ENCODE measurements around the gene ERBB2. TPM values are rescaled to one million over a fixed set of nuclear protein-coding genes. Genes with fewer than 3 reads are reported as not detected.

Gene ERBB2
- polyA plus RNA-seq, 3 donors = 0.17 to 0.73 TPM; not detected in 1

GRCh38 chr17:39736319-39737165, 36.7 kb downstream of the ERBB2 start:
- intact Hi-C loops (cut with micrococcal nuclease) = no loop called here
- H3K4me2 ChIP-seq (replicated peaks; ENCODE audit: extremely low read depth, low read length, poor library complexity, severe bottlenecking) = no peak overlapping the region
- peaks cover 70 to 80% (median 77%) of the 10 kb centered on the region in 3 donors for H3K27me3 Mint-ChIP-seq (ENCODE audit: low read depth in 3 of 3)
- H3K4me1 ChIP-seq (ENCODE audit: control insufficient read depth in 1 of 2, insufficient read depth in 2 of 2, low read length in 2 of 2) = peaks cover 11 to 19% of the 10 kb centered on the region in 2 donors
- no peak overlapping the region for H2AFZ ChIP-seq (ENCODE audit: insufficient read depth, low read depth, low read length, poor library complexity, severe bottlenecking)
- H3K9me3 Mint-ChIP-seq = peaks cover 0 to 18% (median 7%) of the 10 kb centered on the region in 7 donors
- no peaks in the 10 kb centered on the region for H4K20me1 ChIP-seq (ENCODE audit: insufficient read depth, low read length)
- peaks cover 39 to 64% of the 10 kb centered on the region in 2 donors for H3K27me3 ChIP-seq (ENCODE audit: control insufficient read depth in 2 of 2, insufficient read depth in 2 of 2, low read length in 2 of 2)
- WGBS (ENCODE audit: insufficient coverage) = 80% methylated on average over 3 of the region's 10 CpGs
- no peak for DNase-seq
- peaks cover 0 to 9% of the 10 kb centered on the region in 2 donors for H3K9me3 ChIP-seq (replicated peaks in 1 of 2; ENCODE audit: control insufficient read depth in 1 of 2, insufficient read depth in 1 of 2, low read length in 2 of 2)
- peaks cover 16% of the 10 kb centered on the region for H3K4me1 Mint-ChIP-seq
- H3K36me3 ChIP-seq (replicated peaks in 1 of 2; ENCODE audit: control insufficient read depth in 1 of 2, insufficient read depth in 2 of 2, low read length in 2 of 2) = no peaks in the 10 kb centered on the region
- no peak overlapping the region for H3K27ac ChIP-seq (ENCODE audit: low read depth in 1 of 2, low read length in 2 of 2)
- peak overlapping the region in 1 of 2 donors; percentile 63 for H3K4me3 Mint-ChIP-seq
- no peak for TF ChIP-seq CTCF (IDR thresholded peaks at IDR 0.05)
- no peak overlapping the region for H3K9ac ChIP-seq (ENCODE audit: insufficient read depth, low read length, poor library complexity, severe bottlenecking)
- H3K36me3 Mint-ChIP-seq = peaks cover 0 to 5% of the 10 kb centered on the region in 2 donors
- H3K4me3 ChIP-seq (replicated peaks in 1 of 3; ENCODE audit: low read depth in 2 of 3, low read length in 3 of 3) = no peak overlapping the region
- no peaks in the 10 kb centered on the region for H3K79me2 ChIP-seq (ENCODE audit: insufficient read depth, low read length)
- no peak overlapping the region for H3K27ac Mint-ChIP-seq

GRCh38 chr17:39737206-39737759, 37.4 kb downstream of the ERBB2 start:
- H3K4me1 Mint-ChIP-seq = peaks cover 16% of the 10 kb centered on the region
- Histone ChIP-seq H3K36me3 (replicated peaks in 1 of 2; ENCODE audit: control insufficient read depth in 1 of 2, insufficient read depth in 2 of 2, low read length in 2 of 2) (no peaks in the 10 kb centered on the region), H3K4me1 (ENCODE audit: control insufficient read depth in 1 of 2, insufficient read depth in 2 of 2, low read length in 2 of 2) (peaks cover 11 to 19% of the 10 kb centered on the region in 2 donors), H2AFZ (ENCODE audit: insufficient read depth, low read depth, low read length, poor library complexity, severe bottlenecking) (peak overlapping the region; percentile 57), H3K9ac (ENCODE audit: insufficient read depth, low read length, poor library complexity, severe bottlenecking) (peak overlapping the region; percentile 19), H3K79me2 (ENCODE audit: insufficient read depth, low read length) (no peaks in the 10 kb centered on the region), H3K27ac (ENCODE audit: low read depth in 1 of 2, low read length in 2 of 2) (no peak overlapping the region), H3K4me2 (replicated peaks; ENCODE audit: extremely low read depth, low read length, poor library complexity, severe bottlenecking) (peak overlapping the region; percentile 41), H3K27me3 (ENCODE audit: control insufficient read depth in 2 of 2, insufficient read depth in 2 of 2, low read length in 2 of 2) (peaks cover 39 to 65% of the 10 kb centered on the region in 2 donors), H4K20me1 (ENCODE audit: insufficient read depth, low read length) (no peaks in the 10 kb centered on the region), H3K4me3 (replicated peaks in 1 of 3; ENCODE audit: low read depth in 2 of 3, low read length in 3 of 3) (peak overlapping the region in 1 of 3 experiments; percentile 39), H3K9me3 (replicated peaks in 1 of 2; ENCODE audit: control insufficient read depth in 1 of 2, insufficient read depth in 1 of 2, low read length in 2 of 2) (peaks cover 0 to 9% of the 10 kb centered on the region in 2 donors)
- peak overlapping the region in 1 of 2 donors; percentile 76 for H3K4me3 Mint-ChIP-seq
- H3K36me3 Mint-ChIP-seq = peaks cover 0 to 5% of the 10 kb centered on the region in 2 donors
- no peak overlapping the region for H3K27ac Mint-ChIP-seq
- no peak for DNase-seq
- peaks cover 69 to 86% (median 85%) of the 10 kb centered on the region in 3 donors for H3K27me3 Mint-ChIP-seq (ENCODE audit: low read depth in 3 of 3)
- intact Hi-C loops (cut with micrococcal nuclease) = no loop called here
- TF ChIP-seq CTCF (IDR thresholded peaks at IDR 0.05) = no peak
- peaks cover 0 to 18% (median 7%) of the 10 kb centered on the region in 7 donors for H3K9me3 Mint-ChIP-seq
- WGBS (ENCODE audit: insufficient coverage) = 72% methylated on average over 9 of the region's 13 CpGs

All from CD14-positive monocyte (primary cell).